Astrocyte of the hippocampus (primary cell): ENCODE results near the gene RTCB.

Experiments
- DNase-seq: peaks from one replicate; pipeline ENCODE4 v3.0.0; 2011; ENCODE audit warnings: low read depth, low spot score

RTCB gene

DNA sequence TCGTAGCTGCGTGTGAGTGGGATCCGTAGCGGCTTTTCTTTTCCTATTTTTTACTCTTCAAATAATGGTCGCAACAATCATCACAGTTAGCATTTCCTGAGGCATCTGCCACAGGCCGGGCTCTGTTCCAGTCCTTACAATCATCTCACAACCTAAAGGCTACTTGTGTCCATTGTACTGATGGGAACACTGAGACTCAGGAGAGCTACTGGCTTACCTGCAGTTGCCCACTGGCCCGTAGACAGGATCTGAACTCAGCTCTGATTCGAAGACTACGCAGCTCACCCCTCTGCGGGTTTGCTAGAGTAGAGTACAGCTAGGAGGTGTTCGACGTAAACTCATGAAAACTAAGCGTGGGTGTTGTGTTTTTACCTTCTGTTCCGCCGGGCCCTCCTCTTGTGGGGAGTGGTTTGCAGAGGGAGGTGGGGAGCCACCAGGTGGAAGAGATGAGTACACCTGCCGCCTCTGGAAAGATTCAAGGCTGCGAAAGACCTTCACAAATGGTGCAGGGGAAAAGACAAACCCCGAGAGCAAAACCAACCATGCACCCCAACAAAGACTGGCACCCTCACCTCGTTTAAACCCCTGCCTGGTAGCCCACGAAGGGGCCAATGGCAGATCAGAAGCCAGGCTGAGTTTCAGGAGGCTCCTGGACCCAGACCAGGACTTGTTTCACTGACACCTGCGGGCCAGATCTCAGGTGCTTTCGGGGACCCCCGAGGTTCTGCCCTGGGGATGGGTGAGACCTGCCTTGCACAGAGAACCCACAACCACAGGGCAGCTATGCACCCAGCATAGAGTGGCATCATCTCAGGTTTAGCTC is 72.6 kb downstream of the RTCB start:
- DNase-seq: no peak

DNA sequence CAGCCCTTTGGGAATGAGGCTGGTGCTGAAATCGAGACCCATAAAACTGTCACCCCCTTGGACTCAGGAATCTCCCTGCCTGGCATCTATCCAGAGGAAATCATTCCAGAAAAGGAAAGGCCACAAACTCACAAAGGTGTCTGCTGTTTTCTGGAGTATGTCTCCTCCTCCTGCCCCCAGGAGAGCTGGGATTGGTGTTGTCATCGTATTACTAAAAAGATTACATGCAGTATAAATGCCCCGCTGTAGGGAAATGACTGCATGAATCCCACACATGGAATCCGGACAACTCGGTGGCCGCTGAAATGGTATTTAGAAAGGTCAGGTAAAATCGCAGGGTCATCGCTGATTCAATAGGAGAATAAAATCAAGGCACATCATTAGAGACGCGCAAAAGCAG is 73.3 kb downstream of the RTCB start:
- no peak for DNase-seq
